ENCODE measurements around the gene METTL24. TPM values are rescaled to one million over a fixed set of nuclear protein-coding genes. Genes with fewer than 3 reads are reported as not detected.

Gene METTL24
- total and polyA plus RNA-seq, 2 experiments from 2014 or later, result 4.3 to 7.7 TPM

DNA sequence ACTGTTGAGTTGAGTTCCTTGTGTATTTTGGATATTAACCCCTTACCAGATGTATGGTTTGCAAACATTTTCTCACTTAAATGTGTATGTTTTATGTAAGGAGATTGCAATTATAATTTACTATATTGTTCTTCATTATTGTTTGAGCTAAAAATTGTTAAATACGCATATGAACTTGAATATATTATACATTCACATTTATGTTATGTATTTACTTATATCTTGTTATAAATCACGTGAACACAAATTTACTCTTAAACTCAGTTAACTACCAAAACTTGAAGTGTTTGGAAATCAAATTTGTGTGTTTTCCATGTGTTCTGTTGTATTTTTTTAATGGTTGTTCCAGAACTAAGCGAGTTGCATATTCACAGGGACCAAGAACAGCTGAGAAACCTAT lies 159.6 kb downstream of the METTL24 start:
- TF ChIP-seq, protein P1, sequence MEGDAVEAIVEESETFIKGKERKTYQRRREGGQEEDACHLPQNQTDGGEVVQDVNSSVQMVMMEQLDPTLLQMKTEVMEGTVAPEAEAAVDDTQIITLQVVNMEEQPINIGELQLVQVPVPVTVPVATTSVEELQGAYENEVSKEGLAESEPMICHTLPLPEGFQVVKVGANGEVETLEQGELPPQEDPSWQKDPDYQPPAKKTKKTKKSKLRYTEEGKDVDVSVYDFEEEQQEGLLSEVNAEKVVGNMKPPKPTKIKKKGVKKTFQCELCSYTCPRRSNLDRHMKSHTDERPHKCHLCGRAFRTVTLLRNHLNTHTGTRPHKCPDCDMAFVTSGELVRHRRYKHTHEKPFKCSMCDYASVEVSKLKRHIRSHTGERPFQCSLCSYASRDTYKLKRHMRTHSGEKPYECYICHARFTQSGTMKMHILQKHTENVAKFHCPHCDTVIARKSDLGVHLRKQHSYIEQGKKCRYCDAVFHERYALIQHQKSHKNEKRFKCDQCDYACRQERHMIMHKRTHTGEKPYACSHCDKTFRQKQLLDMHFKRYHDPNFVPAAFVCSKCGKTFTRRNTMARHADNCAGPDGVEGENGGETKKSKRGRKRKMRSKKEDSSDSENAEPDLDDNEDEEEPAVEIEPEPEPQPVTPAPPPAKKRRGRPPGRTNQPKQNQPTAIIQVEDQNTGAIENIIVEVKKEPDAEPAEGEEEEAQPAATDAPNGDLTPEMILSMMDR (IDR thresholded peaks at IDR 0.05; ENCODE audit: low read depth, low read length), result no peak
- Histone ChIP-seq H3K4me1 (ENCODE audit: low read depth) (peaks cover 14% of the 10 kb centered on the region), H3K9me3 (ENCODE audit: low read depth) (no peaks in the 10 kb centered on the region), H3K27ac (no peak overlapping the region), H3K36me3 (no peaks in the 10 kb centered on the region), H3K27me3 (no peaks in the 10 kb centered on the region), H3K4me3 (no peak overlapping the region)
- no peak for DNase-seq (ENCODE audit: low read depth in 1 of 2, low spot score in 1 of 2)

DNA sequence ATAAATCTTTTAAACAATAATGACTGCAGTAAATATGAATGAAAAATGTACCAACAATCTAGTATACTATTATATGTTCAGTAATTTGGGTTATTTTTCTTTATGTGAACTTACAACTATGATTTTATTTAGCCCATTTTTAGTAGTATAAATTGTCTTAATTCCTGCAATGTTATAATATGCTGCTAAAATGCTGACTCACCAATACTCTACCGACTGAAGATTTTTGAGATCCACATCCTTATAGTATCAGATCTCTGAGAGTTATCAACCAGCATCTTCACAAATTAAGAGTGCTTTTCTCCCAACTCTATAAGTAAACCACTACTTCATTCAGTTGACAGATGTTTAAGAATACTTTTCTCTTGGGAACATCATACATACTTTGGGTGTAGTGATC lies 161.3 kb downstream of the METTL24 start:
- H3K9me3 ChIP-seq (ENCODE audit: low read depth), result no peaks in the 10 kb centered on the region
- TF ChIP-seq, protein P1 (IDR thresholded peaks at IDR 0.05; ENCODE audit: low read depth, low read length), result no peak
- DNase-seq (ENCODE audit: low read depth in 1 of 2, low spot score in 1 of 2), result no peak

DNA sequence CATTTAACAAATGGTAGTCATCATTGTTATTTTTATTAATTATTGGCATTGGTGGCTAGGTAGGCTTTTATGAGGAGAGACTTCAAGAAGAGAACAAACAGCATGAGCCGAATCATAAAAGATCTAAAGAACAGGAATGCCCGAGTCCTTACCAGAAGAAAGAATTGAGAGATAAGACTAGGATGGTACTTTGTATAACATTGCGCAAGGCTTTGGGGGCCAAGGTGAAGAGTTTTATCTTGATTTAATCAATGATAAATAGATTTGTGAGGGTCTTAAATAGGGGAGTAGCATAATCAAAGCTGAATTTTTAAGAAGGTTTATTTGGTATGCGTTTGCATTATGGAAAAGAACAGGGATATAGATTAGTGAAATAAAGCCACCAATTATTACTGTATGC lies 162.5 kb downstream of the METTL24 start:
- H3K4me1 ChIP-seq (ENCODE audit: low read depth), result no peaks in the 10 kb centered on the region
- no peaks in the 10 kb centered on the region for H3K9me3 ChIP-seq (ENCODE audit: low read depth)
- DNase-seq (ENCODE audit: low read depth in 1 of 2, low spot score in 1 of 2), result no peak
- no peaks in the 10 kb centered on the region for H3K36me3 ChIP-seq
- TF ChIP-seq, protein P1 (IDR thresholded peaks at IDR 0.05; ENCODE audit: low read depth, low read length), result no peak
- no peaks in the 10 kb centered on the region for H3K27me3 ChIP-seq
- no peak overlapping the region for H3K4me3 ChIP-seq
- no peak overlapping the region for H3K27ac ChIP-seq

More for the DNA sequence above, 161.3 kb downstream of the METTL24 start:
- Histone ChIP-seq H3K4me1 (ENCODE audit: low read depth) (peaks cover 11% of the 10 kb centered on the region), H3K27me3 (no peaks in the 10 kb centered on the region), H3K4me3 (no peak overlapping the region), H3K27ac (no peak overlapping the region), H3K36me3 (no peaks in the 10 kb centered on the region)

Other genes with a start within 250 kb of the METTL24 start
- gene WASF1, start 178.7 kb downstream of the METTL24 start, total RNA-seq, result 34.5 and 46.3 TPM in 2 replicates
- gene WASF1, start 178.7 kb downstream of the METTL24 start, polyA plus RNA-seq, result 70.9 and 77.5 TPM in 2 replicates
- 10.7 and 13.6 TPM in 2 replicates for gene CDC40, start 177.9 kb downstream of the METTL24 start, total RNA-seq
- gene CDC40, start 177.9 kb downstream of the METTL24 start, polyA plus RNA-seq, result 13.5 and 31.3 TPM in 2 replicates
- 0.27 and 0.32 TPM in 2 replicates for gene DDO, start 57.2 kb upstream of the METTL24 start, total RNA-seq
- 0.56 TPM in 1 of 2 replicates, not detected in the other for gene DDO, start 57.2 kb upstream of the METTL24 start, polyA plus RNA-seq
- not detected in 2 replicates for gene SLC22A16, start 118.3 kb upstream of the METTL24 start, total RNA-seq
- gene SLC22A16, start 118.3 kb upstream of the METTL24 start, polyA plus RNA-seq, result not detected in 2 replicates